PFSK-1 (cell line): ENCODE results near the gene KLK1.

Experiments used
- FOXP2 ChIP-seq: optimal IDR thresholded peaks from 2 replicates; pipeline ENCODE3; 2011; ENCODE audit warnings: borderline replicate concordance, control low read depth, inconsistent platforms; ENCODE audit not compliant: insufficient read depth; ENCODE audit errors: extremely low read length, extremely low read depth
- POLR2AphosphoS5 ChIP-seq: IDR thresholded peaks from 2 replicates; pipeline ENCODE4 v1.6.1; 2012; ENCODE audit warnings: low read depth, mild to moderate bottlenecking, control low read depth, low read length, moderate library complexity
- REST ChIP-seq, 2 experiments: IDR thresholded peaks; 2 replicates each; pipeline versions ENCODE4 v1.6.1 to v1.8.0; 2011 to 2012; ENCODE audit warnings: low read depth in 2 of 2, low read length in 2 of 2, control low read depth in 1 of 2, inconsistent platforms in 1 of 2, mild to moderate bottlenecking in 1 of 2, moderate library complexity in 1 of 2; ENCODE audit not compliant: insufficient read depth in 1 of 2
- SIN3A ChIP-seq: IDR thresholded peaks from 2 replicates; pipeline ENCODE4 v1.6.1; 2012; ENCODE audit warnings: mild to moderate bottlenecking, low read length, moderate library complexity, borderline replicate concordance; ENCODE audit not compliant: insufficient read depth
- TAF1 ChIP-seq: IDR thresholded peaks from 2 replicates; pipeline ENCODE4 v1.6.1; 2012; ENCODE audit warnings: low read length, control low read depth, borderline replicate concordance; ENCODE audit not compliant: insufficient read depth

KLK1 gene

GRCh38 chr19:50833117-50833801 is 9.7 kb upstream of the KLK1 start, which contains the start of gene KLK15:
TSS of gene KLK15 (minus strand) at chr19:50833574. CDS start at chr19:50831492, 2,082 bp downstream.
- TF ChIP-seq SIN3A (no peak), POLR2AphosphoS5 (no peak), FOXP2 (no peak), TAF1 (no peak), REST (IDR thresholded peaks at IDR 0.05; ENCODE audit: insufficient read depth in 1 of 2, low read depth in 2 of 2, low read length in 2 of 2) (no peak)

DNA sequence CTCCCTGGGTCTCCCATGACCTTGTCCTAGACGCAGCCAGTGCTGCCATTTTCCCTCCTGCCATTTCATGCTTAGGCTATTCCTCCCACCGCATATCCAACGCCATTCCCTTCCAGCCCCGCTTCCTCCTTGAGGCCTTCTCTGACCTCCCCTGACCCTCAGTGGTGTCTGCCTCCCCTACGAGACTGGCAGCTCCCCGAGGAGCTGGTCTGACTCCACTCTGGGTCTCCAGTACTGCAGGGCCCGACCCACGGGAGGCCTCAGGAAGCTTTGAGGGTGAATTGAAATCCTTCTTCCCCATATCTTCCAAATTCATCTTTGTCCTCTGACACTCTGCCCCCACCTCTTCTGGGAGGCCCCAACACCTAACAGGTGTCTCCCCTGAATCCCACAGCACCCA is 9.1 kb upstream of the KLK1 start:
- TF ChIP-seq SIN3A: no peak
- no peak for TF ChIP-seq POLR2AphosphoS5
- TF ChIP-seq TAF1: no peak
- TF ChIP-seq REST (IDR thresholded peaks at IDR 0.05; ENCODE audit: insufficient read depth in 1 of 2, low read depth in 2 of 2, low read length in 2 of 2): no peak
- no peak for TF ChIP-seq FOXP2

- TF ChIP-seq SIN3A (no peak), REST (IDR thresholded peaks at IDR 0.05; ENCODE audit: insufficient read depth in 1 of 2, low read depth in 2 of 2, low read length in 2 of 2) (no peak), TAF1 (no peak), FOXP2 (no peak), POLR2AphosphoS5 (no peak)
Observed at GRCh38 chr19:50831026-50831396, 7.4 kb upstream of the KLK1 start.

GRCh38 chr19:50830266-50831025 is 6.9 kb upstream of the KLK1 start:
- TF ChIP-seq POLR2AphosphoS5 (no peak), FOXP2 (no peak), TAF1 (no peak), REST (IDR thresholded peaks at IDR 0.05; ENCODE audit: insufficient read depth in 1 of 2, low read depth in 2 of 2, low read length in 2 of 2) (no peak), SIN3A (no peak)
